OCI-LY7 (cell line): Measurements from ENCODE around the gene MAX. TPM values are rescaled to one million over a fixed set of nuclear protein-coding genes. Genes with fewer than 3 reads are reported as not detected.

Experiments used
- BruUV-seq: library from RNA; stranded (reverse); fragments of 400-500 nt; replicated peaks from 2 replicates; lab custom pipeline; 2021; lab: Mats Ljungman, UMichigan
- CTCF ChIA-PET: fragments of 300-600 bp; sonication (Branson Sonifier 250); formaldehyde crosslinking; loops from one replicate; lab custom pipeline; 2022; ENCODE audit warnings: antibody characterized with exemption; ENCODE audit not compliant: unreplicated experiment; lab: Charles Lee
- POLR2A ChIA-PET: fragments of 300-600 bp; sonication (Branson Sonifier 250); formaldehyde crosslinking; loops from one replicate; lab custom pipeline; 2022; ENCODE audit warnings: antibody characterized with exemption; lab: Charles Lee
- DNase-seq: peaks from one replicate; pipeline ENCODE4 v3.0.0-alpha.2; 2015; ENCODE audit warnings: low spot score
- H2AFZ ChIP-seq: fragments of 200-600 bp; sonication (generic), shearing (Covaris generic); 2 replicates; pipeline ENCODE4 v1.6.1; 2014; ENCODE audit warnings: mild to moderate bottlenecking, antibody characterized with exemption, low read length, moderate library complexity
- H3K27ac ChIP-seq: fragments of 200-600 bp; sonication (generic); 2 replicates; pipeline ENCODE4 v1.5.1; 2014; ENCODE audit warnings: mixed run types, low read depth, mild to moderate bottlenecking, moderate library complexity, low read length, inconsistent platforms; ENCODE audit not compliant: poor library complexity, severe bottlenecking
- H3K36me3 ChIP-seq: fragments of 200-600 bp; sonication (generic); 2 replicates; pipeline ENCODE4 v1.6.1; 2014; ENCODE audit warnings: mild to moderate bottlenecking, antibody characterized with exemption, low read length, moderate library complexity, mixed read lengths; ENCODE audit not compliant: insufficient read depth
- H3K4me1 ChIP-seq: fragments of 200-600 bp; sonication (generic); 2 replicates; pipeline ENCODE4 v1.5.1; 2014; ENCODE audit warnings: mild to moderate bottlenecking, low read length; ENCODE audit not compliant: insufficient read depth, poor library complexity, severe bottlenecking
- H3K4me2 ChIP-seq: fragments of 200-600 bp; sonication (generic); 2 replicates; pipeline ENCODE4 v1.6.1; 2014; ENCODE audit warnings: mild to moderate bottlenecking, low read length
- H3K4me3 ChIP-seq: fragments of 200-600 bp; sonication (generic); 2 replicates; pipeline ENCODE4 v1.5.1; 2014; ENCODE audit warnings: mild to moderate bottlenecking, low read depth, low read length; ENCODE audit not compliant: poor library complexity, severe bottlenecking
- H3K79me2 ChIP-seq: fragments of 200-600 bp; sonication (generic); 2 replicates; pipeline ENCODE4 v1.6.1; 2016; ENCODE audit warnings: low read depth, mild to moderate bottlenecking, low read length, moderate library complexity, mixed read lengths; ENCODE audit not compliant: insufficient read depth
- H3K9me2 ChIP-seq: fragments of 200-600 bp; sonication (generic); 2 replicates; pipeline ENCODE4 v1.6.1; 2016; ENCODE audit warnings: mild to moderate bottlenecking, low read length, mixed read lengths; ENCODE audit not compliant: insufficient read depth
- H3K9me3 ChIP-seq: fragments of 200-600 bp; sonication (generic); 2 replicates; pipeline ENCODE4 v1.6.1; 2014; ENCODE audit warnings: mild to moderate bottlenecking, mixed run types, low read length, mixed read lengths
- H4K20me1 ChIP-seq: fragments of 200-600 bp; sonication (generic); 2 replicates; pipeline ENCODE4 v1.6.1; 2014; ENCODE audit warnings: mild to moderate bottlenecking, antibody characterized with exemption, low read length, moderate library complexity, mixed read lengths; ENCODE audit not compliant: insufficient read depth
- EZH2phosphoT487 ChIP-seq: fragments of 200-600 bp; sonication (generic); IDR thresholded peaks from 2 replicates; pipeline ENCODE4 v1.6.1; 2018; ENCODE audit warnings: low read depth, borderline replicate concordance, mild to moderate bottlenecking, mixed run types, antibody characterized with exemption, low read length, moderate library complexity, mixed read lengths
- intact Hi-C: fragments of 100-400 bp; cut with micrococcal nuclease; formaldehyde crosslinking; loops from one replicate; pipeline ENCODE4 v1.10.0; 2022; ENCODE audit not compliant: unreplicated experiment
- total RNA-seq, 2 experiments: library from RNA; depleted of rRNA in 1 of 2; stranded (reverse); fragments of >200 nt in 1 of 2; shearing (Covaris generic) in 1 of 2; gene quantifications; 2 replicates each; pipeline ENCODE4 v1.2.3, GENCODE V29; 2014 to 2022
- TF ChIP-seq, protein P1 (sequence below): fragments of 200-600 bp; sonication (generic); conservative IDR thresholded peaks from 2 replicates; pipeline ENCODE4 v1.5.1; 2014; ENCODE audit warnings: mild to moderate bottlenecking, antibody characterized with exemption, low read length, moderate library complexity, mixed read lengths

The MAX gene
- total RNA-seq, 2 experiments from 2014 or later = 58.3 to 94.1 TPM

DNA sequence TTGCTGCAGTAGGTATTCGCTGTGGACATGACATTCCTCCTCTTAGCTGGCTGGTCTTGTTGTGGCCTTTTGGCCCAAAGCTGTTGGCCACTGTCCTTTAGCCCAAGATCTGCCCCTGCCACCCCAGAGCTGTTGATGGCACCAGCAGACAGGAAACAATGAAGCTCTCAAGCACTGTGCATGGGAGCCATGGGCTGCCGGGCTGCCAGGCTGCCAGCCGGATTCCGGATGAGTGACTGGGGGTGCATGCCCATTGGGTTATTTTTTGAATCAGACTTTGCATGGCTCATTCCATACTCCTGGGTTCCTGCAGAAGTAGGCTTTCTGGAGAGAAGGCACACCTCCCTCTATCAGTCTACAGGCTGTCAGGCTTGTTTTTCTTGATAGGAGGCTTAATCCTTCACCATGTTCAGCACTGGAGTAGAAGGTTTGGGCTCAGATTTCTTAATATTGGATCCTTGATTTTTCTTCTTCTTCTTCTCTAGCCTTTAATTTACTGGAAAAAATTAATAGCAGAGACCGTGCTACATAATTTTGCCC is 32.4 kb downstream of the MAX start:
- ChIA-PET CTCF (no interaction called here), POLR2A (no interaction called here)
- Histone ChIP-seq H3K79me2 (no peaks in the 10 kb centered on the region), H3K36me3 (peaks cover 49% of the 10 kb centered on the region), H3K9me2 (no peaks in the 10 kb centered on the region), H3K9me3 (no peaks in the 10 kb centered on the region), H3K4me1 (no peaks in the 10 kb centered on the region), H2AFZ (no peak overlapping the region), H3K4me2 (no peak overlapping the region), H4K20me1 (no peaks in the 10 kb centered on the region), H3K4me3 (no peak overlapping the region), H3K27ac (no peak overlapping the region)
- TF ChIP-seq, protein P1, sequence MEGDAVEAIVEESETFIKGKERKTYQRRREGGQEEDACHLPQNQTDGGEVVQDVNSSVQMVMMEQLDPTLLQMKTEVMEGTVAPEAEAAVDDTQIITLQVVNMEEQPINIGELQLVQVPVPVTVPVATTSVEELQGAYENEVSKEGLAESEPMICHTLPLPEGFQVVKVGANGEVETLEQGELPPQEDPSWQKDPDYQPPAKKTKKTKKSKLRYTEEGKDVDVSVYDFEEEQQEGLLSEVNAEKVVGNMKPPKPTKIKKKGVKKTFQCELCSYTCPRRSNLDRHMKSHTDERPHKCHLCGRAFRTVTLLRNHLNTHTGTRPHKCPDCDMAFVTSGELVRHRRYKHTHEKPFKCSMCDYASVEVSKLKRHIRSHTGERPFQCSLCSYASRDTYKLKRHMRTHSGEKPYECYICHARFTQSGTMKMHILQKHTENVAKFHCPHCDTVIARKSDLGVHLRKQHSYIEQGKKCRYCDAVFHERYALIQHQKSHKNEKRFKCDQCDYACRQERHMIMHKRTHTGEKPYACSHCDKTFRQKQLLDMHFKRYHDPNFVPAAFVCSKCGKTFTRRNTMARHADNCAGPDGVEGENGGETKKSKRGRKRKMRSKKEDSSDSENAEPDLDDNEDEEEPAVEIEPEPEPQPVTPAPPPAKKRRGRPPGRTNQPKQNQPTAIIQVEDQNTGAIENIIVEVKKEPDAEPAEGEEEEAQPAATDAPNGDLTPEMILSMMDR = no peak
- TF ChIP-seq EZH2phosphoT487 = no peak
- DNase-seq = no peak
- intact Hi-C loops = no loop called here
- BruUV-seq = no TSS peak

DNA sequence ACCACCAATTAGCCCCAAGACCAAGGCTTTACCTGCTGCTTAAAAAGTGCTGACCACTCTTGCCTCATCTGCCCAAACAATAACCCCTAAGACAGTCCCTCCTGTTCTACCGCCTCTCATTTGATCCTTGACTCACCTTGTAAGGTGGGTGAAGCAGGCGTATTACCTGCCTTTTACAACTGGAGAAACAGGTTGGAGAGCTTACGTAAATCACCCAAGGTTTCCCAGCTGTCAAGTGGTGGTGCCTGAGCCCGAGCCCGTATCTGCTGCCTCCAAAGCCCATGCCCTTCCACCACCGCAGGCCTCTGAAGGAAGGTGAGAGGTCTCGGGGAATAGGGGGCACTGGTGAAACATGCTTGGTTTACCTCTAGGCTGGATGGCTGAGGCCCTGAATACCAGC is 36.6 kb downstream of the MAX start:
- no peaks in the 10 kb centered on the region for H3K9me3 ChIP-seq
- H3K27ac ChIP-seq = no peak overlapping the region
- no peak overlapping the region for H2AFZ ChIP-seq
- H3K79me2 ChIP-seq = no peaks in the 10 kb centered on the region
- CTCF ChIA-PET = no interaction called here
- TF ChIP-seq EZH2phosphoT487 = no peak
- TF ChIP-seq, protein P1 = no peak
- H3K4me3 ChIP-seq = no peak overlapping the region
- DNase-seq = no peak
- no peaks in the 10 kb centered on the region for H3K9me2 ChIP-seq
- POLR2A ChIA-PET = no interaction called here
- no TSS peak for BruUV-seq
- intact Hi-C loops = no loop called here
- H3K4me2 ChIP-seq = no peak overlapping the region
- H3K4me1 ChIP-seq = no peaks in the 10 kb centered on the region
- no peaks in the 10 kb centered on the region for H4K20me1 ChIP-seq
- peaks cover 76% of the 10 kb centered on the region for H3K36me3 ChIP-seq
